ENCODE results near the gene DCUN1D5.
A peak's percentile ranks its signal among the peaks of the same experiment; 100 is the strongest.

Gene DCUN1D5

GRCh38 chr11:103050351-103050750 lies 41.6 kb downstream of the DCUN1D5 start:
- no peak for DNase-seq (ENCODE audit: low read depth in 2 of 2)
- H3K4me3 ChIP-seq (replicated peaks in 1 of 2; ENCODE audit: low read depth in 2 of 2, low read length in 2 of 2): no peak overlapping the region
- no peak for TF ChIP-seq CTCF (IDR thresholded peaks at IDR 0.05; ENCODE audit: low read depth, low read length)

GRCh38 chr11:103047837-103048236 lies 44.1 kb downstream of the DCUN1D5 start:
- no peak for DNase-seq (ENCODE audit: low read depth in 2 of 2)

GRCh38 chr11:103043826-103044678 lies 47.9 kb downstream of the DCUN1D5 start:
- DNase-seq (ENCODE audit: low read depth in 2 of 2): no peak
- no peak for TF ChIP-seq CTCF (IDR thresholded peaks at IDR 0.05; ENCODE audit: low read depth, low read length)
- no peak overlapping the region for H3K4me3 ChIP-seq (replicated peaks in 1 of 2; ENCODE audit: low read depth in 2 of 2, low read length in 2 of 2)

More at GRCh38 chr11:103047837-103048236, 44.1 kb downstream of the DCUN1D5 start:
- no peak overlapping the region for H3K4me3 ChIP-seq (replicated peaks in 1 of 2; ENCODE audit: low read depth in 2 of 2, low read length in 2 of 2)
- TF ChIP-seq CTCF (IDR thresholded peaks at IDR 0.05; ENCODE audit: low read depth, low read length): no peak

GRCh38 chr11:103042161-103042560 lies 49.8 kb downstream of the DCUN1D5 start:
- TF ChIP-seq CTCF (IDR thresholded peaks at IDR 0.05; ENCODE audit: low read depth, low read length): no peak
- DNase-seq (ENCODE audit: low read depth in 2 of 2): no peak
- no peak overlapping the region for H3K4me3 ChIP-seq (replicated peaks in 1 of 2; ENCODE audit: low read depth in 2 of 2, low read length in 2 of 2)

GRCh38 chr11:103035791-103036434 lies 56.0 kb downstream of the DCUN1D5 start:
- peak; percentile 57 for TF ChIP-seq CTCF (IDR thresholded peaks at IDR 0.05; ENCODE audit: low read depth, low read length)
- DNase-seq (ENCODE audit: low read depth in 2 of 2): peak; percentile 88 to 92
- H3K4me3 ChIP-seq (replicated peaks in 1 of 2; ENCODE audit: low read depth in 2 of 2, low read length in 2 of 2): no peak overlapping the region

GRCh38 chr11:103035216-103035615 lies 56.7 kb downstream of the DCUN1D5 start:
- no peak for TF ChIP-seq CTCF (IDR thresholded peaks at IDR 0.05; ENCODE audit: low read depth, low read length)
- no peak for DNase-seq (ENCODE audit: low read depth in 2 of 2)
- no peak overlapping the region for H3K4me3 ChIP-seq (replicated peaks in 1 of 2; ENCODE audit: low read depth in 2 of 2, low read length in 2 of 2)
